ENCODE measurements around the gene WDR91. TPM values are rescaled to one million over a fixed set of nuclear protein-coding genes. Genes with fewer than 3 reads are reported as not detected.
"Not testable (repeated sequence)": the region's sequence is repeated elsewhere in the genome, so short reads cannot be mapped to it uniquely, and the experiment has no call there.

WDR91 gene
- total RNA-seq, 1 experiment from 2014 or later = 8.4 TPM

DNA sequence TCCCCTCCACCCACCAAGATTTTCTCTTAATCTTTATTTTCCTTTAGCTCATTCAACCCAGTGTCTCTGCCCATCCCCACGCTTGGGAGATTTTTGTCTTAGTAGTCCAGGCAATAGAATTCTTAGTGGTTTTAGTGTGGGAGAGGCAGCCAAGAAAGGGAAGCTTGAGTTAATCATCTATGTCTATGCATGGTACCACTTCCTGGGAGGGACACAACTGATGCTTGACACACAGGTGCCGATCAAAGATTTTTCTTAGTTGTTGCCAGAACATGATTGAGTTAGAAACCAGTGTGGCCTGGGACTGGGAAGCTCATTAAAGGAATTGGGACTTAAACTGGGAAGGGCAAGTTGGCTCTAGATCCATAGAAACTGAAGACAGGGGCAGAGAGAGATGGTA, 25.4 kb upstream of the WDR91 start:
- intact Hi-C loops (cut with micrococcal nuclease; ENCODE audit: unreplicated experiment) = loop anchor here (5.0 kb wide), 1 partner anchor 1476 kb away; no protein-coding TSS in a partner anchor
- no peaks in the 10 kb centered on the region for H4K20me1 ChIP-seq (ENCODE audit: insufficient read depth)
- ChIA-PET POLR2A (ENCODE audit: unreplicated experiment) (no interaction called here), CTCF (interaction anchor here (0.6 kb wide), 1 partner anchor 230 kb away, joined by 3 read pairs; no protein-coding TSS in a partner anchor)
- H3K4me1 ChIP-seq (replicated peaks; ENCODE audit: insufficient read depth) = no peaks in the 10 kb centered on the region
- no peaks in the 10 kb centered on the region for H3K9me3 ChIP-seq (ENCODE audit: insufficient read depth, low read depth)
- H3K36me3 ChIP-seq (ENCODE audit: low read depth) = no peaks in the 10 kb centered on the region
- no peak for DNase-seq
- H3K27me3 ChIP-seq (ENCODE audit: insufficient read depth, low read depth) = 0 out of 2 replicates have a peak, but pooled peaks cover 3% of the 10 kb centered on the region
- H3K9me2 ChIP-seq (ENCODE audit: insufficient read depth) = no peaks in the 10 kb centered on the region
- H2AFZ ChIP-seq = no peak overlapping the region
- H3K27ac ChIP-seq = no peak overlapping the region
- H3K79me2 ChIP-seq (ENCODE audit: low read depth) = no peaks in the 10 kb centered on the region
- no TSS peak for BruUV-seq (replicated peaks)
- H3K4me3 ChIP-seq = no peak overlapping the region
- no peaks in the 10 kb centered on the region for H3F3A ChIP-seq (ENCODE audit: insufficient read depth, low read depth)
- TF ChIP-seq EZH2 (IDR thresholded peaks at IDR 0.05; ENCODE audit: low read depth) = no peak
- TF ChIP-seq, protein P1, sequence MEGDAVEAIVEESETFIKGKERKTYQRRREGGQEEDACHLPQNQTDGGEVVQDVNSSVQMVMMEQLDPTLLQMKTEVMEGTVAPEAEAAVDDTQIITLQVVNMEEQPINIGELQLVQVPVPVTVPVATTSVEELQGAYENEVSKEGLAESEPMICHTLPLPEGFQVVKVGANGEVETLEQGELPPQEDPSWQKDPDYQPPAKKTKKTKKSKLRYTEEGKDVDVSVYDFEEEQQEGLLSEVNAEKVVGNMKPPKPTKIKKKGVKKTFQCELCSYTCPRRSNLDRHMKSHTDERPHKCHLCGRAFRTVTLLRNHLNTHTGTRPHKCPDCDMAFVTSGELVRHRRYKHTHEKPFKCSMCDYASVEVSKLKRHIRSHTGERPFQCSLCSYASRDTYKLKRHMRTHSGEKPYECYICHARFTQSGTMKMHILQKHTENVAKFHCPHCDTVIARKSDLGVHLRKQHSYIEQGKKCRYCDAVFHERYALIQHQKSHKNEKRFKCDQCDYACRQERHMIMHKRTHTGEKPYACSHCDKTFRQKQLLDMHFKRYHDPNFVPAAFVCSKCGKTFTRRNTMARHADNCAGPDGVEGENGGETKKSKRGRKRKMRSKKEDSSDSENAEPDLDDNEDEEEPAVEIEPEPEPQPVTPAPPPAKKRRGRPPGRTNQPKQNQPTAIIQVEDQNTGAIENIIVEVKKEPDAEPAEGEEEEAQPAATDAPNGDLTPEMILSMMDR (conservative IDR thresholded peaks at IDR 0.05) = no peak
- H3K4me2 ChIP-seq = no peak overlapping the region

DNA sequence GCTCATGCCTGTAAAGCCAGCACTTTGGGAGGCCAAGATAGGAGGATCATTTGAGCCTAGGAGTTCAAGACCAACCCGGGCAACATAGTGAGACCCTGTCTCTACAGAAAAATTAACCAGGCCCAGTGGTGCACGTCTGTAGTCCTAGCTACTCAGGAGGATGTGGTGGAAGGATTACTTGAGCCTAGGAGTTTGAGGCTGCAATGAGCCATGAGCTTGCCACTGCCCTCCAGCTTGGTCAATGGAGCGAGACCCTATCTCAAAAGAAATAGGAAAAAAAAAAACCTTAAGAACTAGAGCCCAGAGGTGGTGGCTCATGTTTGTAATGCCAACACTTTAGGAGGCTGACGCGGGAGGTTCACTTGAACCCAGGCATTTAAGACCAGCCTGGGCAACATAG, 24.5 kb upstream of the WDR91 start:
- H3K4me1 ChIP-seq (replicated peaks; ENCODE audit: insufficient read depth) = no peaks in the 10 kb centered on the region
- BruUV-seq (replicated peaks) = no TSS peak
- DNase-seq = no peak
- POLR2A ChIA-PET (ENCODE audit: unreplicated experiment) = no interaction called here
- no peaks in the 10 kb centered on the region for H4K20me1 ChIP-seq (ENCODE audit: insufficient read depth)
- H3K9me2 ChIP-seq (ENCODE audit: insufficient read depth) = no peaks in the 10 kb centered on the region
- no peaks in the 10 kb centered on the region for H3K79me2 ChIP-seq (ENCODE audit: low read depth)
- no peak overlapping the region for H3K27ac ChIP-seq
- intact Hi-C loops (cut with micrococcal nuclease; ENCODE audit: unreplicated experiment) = loop anchor here (5.0 kb wide), 1 partner anchor 1476 kb away; no protein-coding TSS in a partner anchor
- no peak overlapping the region for H2AFZ ChIP-seq
- H3F3A ChIP-seq (ENCODE audit: insufficient read depth, low read depth) = no peaks in the 10 kb centered on the region
- CTCF ChIA-PET = no interaction called here
- no peak overlapping the region for H3K4me2 ChIP-seq
- no peaks in the 10 kb centered on the region for H3K9me3 ChIP-seq (ENCODE audit: insufficient read depth, low read depth)
- TF ChIP-seq, protein P1 (conservative IDR thresholded peaks at IDR 0.05) = no peak
- H3K27me3 ChIP-seq (ENCODE audit: insufficient read depth, low read depth) = no peaks in the 10 kb centered on the region
- H3K4me3 ChIP-seq = no peak overlapping the region
- H3K36me3 ChIP-seq (ENCODE audit: low read depth) = no peaks in the 10 kb centered on the region

DNA sequence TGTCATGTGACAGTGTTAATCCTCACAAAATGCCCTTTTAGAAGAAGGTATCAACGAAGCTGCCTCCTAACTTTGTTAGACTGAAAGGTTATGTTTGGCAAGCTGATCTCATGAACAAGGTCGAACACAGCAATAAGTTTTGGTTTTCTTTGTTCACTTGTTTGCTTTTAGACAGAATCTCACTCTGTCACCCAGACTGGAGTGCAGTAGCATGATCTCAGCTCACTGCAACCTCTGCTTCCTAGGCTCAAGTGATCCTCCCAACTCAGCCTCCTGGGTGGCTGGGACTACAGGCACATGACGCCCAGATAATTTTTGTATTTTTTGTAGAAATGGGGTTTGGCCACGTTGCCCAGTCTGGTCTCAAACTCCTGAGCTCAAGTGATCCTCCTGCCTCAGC, 23.4 kb upstream of the WDR91 start:
- ChIA-PET POLR2A (ENCODE audit: unreplicated experiment) (no interaction called here), CTCF (interaction anchor here (0.6 kb wide), 2 partner anchors 19 to 259 kb away, joined by 4 to 5 read pairs; no protein-coding TSS in a partner anchor)
- Histone ChIP-seq H3K79me2 (ENCODE audit: low read depth) (no peaks in the 10 kb centered on the region), H3K4me2 (no peak overlapping the region), H3K27me3 (ENCODE audit: insufficient read depth, low read depth) (no peaks in the 10 kb centered on the region), H4K20me1 (ENCODE audit: insufficient read depth) (no peaks in the 10 kb centered on the region), H3K27ac (no peak overlapping the region), H3K9me3 (ENCODE audit: insufficient read depth, low read depth) (no peaks in the 10 kb centered on the region), H3F3A (ENCODE audit: insufficient read depth, low read depth) (no peaks in the 10 kb centered on the region), H3K9me2 (ENCODE audit: insufficient read depth) (no peaks in the 10 kb centered on the region), H3K36me3 (ENCODE audit: low read depth) (no peaks in the 10 kb centered on the region), H2AFZ (no peak overlapping the region), H3K4me3 (no peak overlapping the region), H3K4me1 (replicated peaks; ENCODE audit: insufficient read depth) (no peaks in the 10 kb centered on the region)
- TF ChIP-seq, protein P1 (conservative IDR thresholded peaks at IDR 0.05) = no peak
- no peak for TF ChIP-seq EZH2 (IDR thresholded peaks at IDR 0.05; ENCODE audit: low read depth)
- no peak for DNase-seq
- BruUV-seq (replicated peaks) = no TSS peak
- intact Hi-C loops (cut with micrococcal nuclease; ENCODE audit: unreplicated experiment) = loop anchor here (5.0 kb wide), 1 partner anchor 1478 kb away; no protein-coding TSS in a partner anchor

DNA sequence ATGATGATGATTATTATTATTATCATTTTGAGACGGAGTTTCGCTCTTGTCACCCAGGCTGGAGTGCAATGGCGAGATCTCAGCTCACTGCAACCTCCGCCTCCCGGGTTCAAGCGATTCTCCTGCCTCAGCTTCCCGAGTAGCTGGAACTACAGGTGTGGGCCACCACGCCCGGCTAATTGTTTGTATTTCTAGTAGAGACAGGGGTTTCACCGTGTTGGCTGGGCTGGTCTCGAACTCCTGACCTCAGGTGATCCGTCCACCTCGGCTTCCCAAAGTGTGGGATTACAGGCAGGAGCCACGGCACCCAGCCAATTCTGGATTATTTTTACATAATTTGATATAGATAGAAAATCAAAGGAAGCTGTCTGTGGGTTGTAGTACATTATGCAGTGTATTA, 22.8 kb upstream of the WDR91 start:
- DNase-seq; CTCF ChIA-PET; H3K4me2 ChIP-seq; H4K20me1 ChIP-seq (ENCODE audit: insufficient read depth); H3K27ac ChIP-seq; H3K9me2 ChIP-seq (ENCODE audit: insufficient read depth); H3K36me3 ChIP-seq (ENCODE audit: low read depth); H2AFZ ChIP-seq; H3K9me3 ChIP-seq (ENCODE audit: insufficient read depth, low read depth); H3K4me1 ChIP-seq (replicated peaks; ENCODE audit: insufficient read depth); H3F3A ChIP-seq (ENCODE audit: insufficient read depth, low read depth); H3K4me3 ChIP-seq; intact Hi-C loops (cut with micrococcal nuclease; ENCODE audit: unreplicated experiment); POLR2A ChIA-PET (ENCODE audit: unreplicated experiment); H3K79me2 ChIP-seq (ENCODE audit: low read depth); BruUV-seq (replicated peaks); H3K27me3 ChIP-seq (ENCODE audit: insufficient read depth, low read depth): not testable (repeated sequence)
